ENCODE measurements around the gene CHCHD4.
"Not testable (repeated sequence)": the region's sequence is repeated elsewhere in the genome, so short reads cannot be mapped to it uniquely, and the experiment has no call there.

CHCHD4 gene

GRCh38 chr3:14118400-14119381 is 6.0 kb downstream of the CHCHD4 start:
- TF ChIP-seq CTCF (IDR thresholded peaks at IDR 0.05; ENCODE audit: low read depth, low read length) = no peak
- no peak overlapping the region for H3K4me3 ChIP-seq (ENCODE audit: low read depth, low read length)

DNA sequence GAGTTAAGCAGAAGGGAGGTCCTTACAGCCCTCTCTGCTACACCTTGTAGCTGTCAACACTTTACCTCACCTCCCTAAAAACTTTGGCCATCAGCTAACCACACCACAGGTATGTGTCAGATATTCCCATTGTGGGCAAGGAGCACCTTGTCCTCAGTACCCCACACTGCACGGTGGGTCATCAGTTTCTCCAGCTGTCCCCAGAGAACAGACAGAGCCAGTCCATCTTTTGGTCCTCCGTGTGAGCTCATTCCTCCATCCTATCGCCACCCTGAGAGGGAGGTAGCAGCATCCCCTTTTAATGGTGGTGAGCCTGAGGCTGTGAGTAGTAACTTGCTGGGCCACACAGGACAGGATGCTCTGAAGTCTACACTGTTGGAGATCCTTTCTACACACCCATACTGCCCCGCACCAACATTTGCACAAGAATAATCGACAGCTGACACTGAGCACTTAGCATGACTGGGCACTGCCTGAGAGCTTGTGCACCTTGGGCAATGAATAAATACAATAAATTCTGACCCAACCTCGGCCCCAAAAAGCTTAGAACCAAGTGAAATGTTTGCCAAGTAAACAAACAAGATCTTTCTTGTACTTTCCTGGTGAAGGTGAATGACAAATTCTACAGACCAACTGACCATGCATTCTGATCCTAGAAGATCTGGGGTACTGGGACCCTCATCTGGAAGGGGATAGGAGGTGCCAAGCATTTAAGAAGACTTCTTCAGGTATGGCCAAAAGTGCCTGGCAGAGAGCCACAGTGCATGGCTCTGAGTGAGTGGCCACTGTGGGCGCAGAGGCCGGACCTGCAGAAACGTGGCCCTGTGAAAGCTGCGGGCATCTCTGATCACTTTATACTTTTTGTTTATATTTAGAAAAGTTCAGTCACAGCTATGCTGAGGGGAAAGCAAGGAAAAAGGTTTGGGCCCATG is 6.9 kb downstream of the CHCHD4 start:
- no peak for TF ChIP-seq CTCF (IDR thresholded peaks at IDR 0.05; ENCODE audit: low read depth, low read length)
- no peak overlapping the region for H3K4me3 ChIP-seq (ENCODE audit: low read depth, low read length)

GRCh38 chr3:14113965-14114635 is 10.6 kb downstream of the CHCHD4 start:
- TF ChIP-seq CTCF (IDR thresholded peaks at IDR 0.05; ENCODE audit: low read depth, low read length) = 0 out of 2 replicates have a peak, but pooled peaks have one; percentile 13
- H3K4me3 ChIP-seq (ENCODE audit: low read depth, low read length) = no peak overlapping the region

GRCh38 chr3:14110699-14111098 is 14.0 kb downstream of the CHCHD4 start:
- H3K4me3 ChIP-seq (ENCODE audit: low read depth, low read length) = no peak overlapping the region
- no peak for TF ChIP-seq CTCF (IDR thresholded peaks at IDR 0.05; ENCODE audit: low read depth, low read length)

- not testable (repeated sequence) for H3K4me3 ChIP-seq (ENCODE audit: low read depth, low read length)
Observed at GRCh38 chr3:14109821-14110220, 14.8 kb downstream of the CHCHD4 start.

DNA sequence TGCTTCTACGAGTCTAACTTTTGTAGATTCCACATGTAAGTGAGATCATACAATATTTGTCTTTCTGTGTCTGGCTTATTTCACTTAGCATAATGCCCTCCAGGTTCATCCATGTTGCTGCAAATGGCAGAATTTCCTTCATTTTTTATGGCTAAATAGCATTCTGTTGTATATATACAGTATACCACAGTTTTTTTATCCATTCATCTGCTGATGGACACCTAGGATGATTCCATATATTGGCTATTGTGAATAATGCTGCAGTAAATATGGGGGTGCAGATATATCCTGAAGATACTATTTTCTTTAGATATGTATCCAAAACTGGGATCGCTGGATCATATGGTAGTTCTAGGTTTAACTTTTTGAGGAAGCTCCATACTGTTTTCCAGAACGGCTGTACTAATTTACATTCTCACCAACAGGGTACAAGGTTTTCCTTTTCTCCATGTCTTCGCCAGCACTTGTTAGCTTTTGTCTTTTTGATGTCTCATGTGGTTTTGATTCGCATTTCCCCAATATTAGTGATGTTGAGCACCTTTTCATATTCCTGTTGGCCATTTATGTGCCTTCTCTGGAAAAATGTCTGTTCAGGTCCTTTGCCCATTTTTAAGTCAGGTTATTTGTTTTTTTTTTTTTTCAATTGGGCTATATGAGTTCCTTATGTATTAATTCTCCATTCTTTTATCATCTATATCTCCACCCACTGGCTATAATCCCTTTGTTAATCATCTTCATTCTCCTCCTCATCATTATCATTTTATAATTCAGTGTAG is 26.9 kb downstream of the CHCHD4 start:
- TF ChIP-seq CTCF (IDR thresholded peaks at IDR 0.05; ENCODE audit: low read depth, low read length) = no peak

More for the DNA sequence above, 26.9 kb downstream of the CHCHD4 start:
- no peak overlapping the region for H3K4me3 ChIP-seq (ENCODE audit: low read depth, low read length)
